Breast epithelium (tissue), 3 donors: ENCODE measurements around the gene PCDHGA1.

Experiments used
- POLR2A ChIP-seq: fragments of 450-650 bp; IDR thresholded peaks from one replicate; pipeline ENCODE4 v1.6.1; 2016; ENCODE audit warnings: antibody characterized with exemption, mild to moderate bottlenecking, moderate library complexity
- TF ChIP-seq, protein P1 (sequence below), 3 donors: fragments of 450-650 bp; IDR thresholded peaks; one replicate each; pipeline ENCODE4 v1.5.1; 2016 to 2017; ENCODE audit warnings: antibody characterized with exemption in 3 of 3, mild to moderate bottlenecking in 3 of 3, moderate library complexity in 3 of 3

DNA sequence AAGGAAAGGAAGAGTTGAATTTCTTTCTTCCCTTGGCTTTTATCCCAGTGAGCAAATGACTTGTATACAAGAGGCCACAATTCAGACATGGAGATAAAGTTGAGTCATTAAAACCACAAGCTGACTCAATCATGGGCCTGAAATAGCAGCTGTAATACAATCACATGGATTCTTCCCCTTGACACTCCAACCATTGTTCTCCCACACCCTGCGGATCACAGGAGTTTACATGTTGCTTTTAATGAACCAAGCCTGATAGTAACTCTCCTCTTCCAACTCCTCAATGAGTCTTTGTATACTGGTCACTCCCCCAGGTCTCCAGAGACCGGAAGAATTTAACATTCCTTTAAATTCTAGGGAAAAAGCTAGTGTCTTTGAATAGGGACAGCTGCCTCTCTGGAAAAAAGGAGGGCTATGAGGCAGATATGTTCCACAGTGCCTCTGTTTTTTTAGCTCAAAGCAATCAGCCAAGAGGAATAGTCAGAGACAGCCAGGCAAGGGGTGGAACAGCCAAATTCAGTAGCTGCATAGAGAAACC lies 191.0 kb downstream of the PCDHGA1 start:
- TF ChIP-seq, protein P1, sequence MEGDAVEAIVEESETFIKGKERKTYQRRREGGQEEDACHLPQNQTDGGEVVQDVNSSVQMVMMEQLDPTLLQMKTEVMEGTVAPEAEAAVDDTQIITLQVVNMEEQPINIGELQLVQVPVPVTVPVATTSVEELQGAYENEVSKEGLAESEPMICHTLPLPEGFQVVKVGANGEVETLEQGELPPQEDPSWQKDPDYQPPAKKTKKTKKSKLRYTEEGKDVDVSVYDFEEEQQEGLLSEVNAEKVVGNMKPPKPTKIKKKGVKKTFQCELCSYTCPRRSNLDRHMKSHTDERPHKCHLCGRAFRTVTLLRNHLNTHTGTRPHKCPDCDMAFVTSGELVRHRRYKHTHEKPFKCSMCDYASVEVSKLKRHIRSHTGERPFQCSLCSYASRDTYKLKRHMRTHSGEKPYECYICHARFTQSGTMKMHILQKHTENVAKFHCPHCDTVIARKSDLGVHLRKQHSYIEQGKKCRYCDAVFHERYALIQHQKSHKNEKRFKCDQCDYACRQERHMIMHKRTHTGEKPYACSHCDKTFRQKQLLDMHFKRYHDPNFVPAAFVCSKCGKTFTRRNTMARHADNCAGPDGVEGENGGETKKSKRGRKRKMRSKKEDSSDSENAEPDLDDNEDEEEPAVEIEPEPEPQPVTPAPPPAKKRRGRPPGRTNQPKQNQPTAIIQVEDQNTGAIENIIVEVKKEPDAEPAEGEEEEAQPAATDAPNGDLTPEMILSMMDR (IDR thresholded peaks at IDR 0.05) = no peak
- TF ChIP-seq POLR2A = no peak
